OCI-LY7 (cell line): ENCODE data around the gene SPOP.

Source experiments
- CTCF ChIP-seq: fragments of 200-600 bp; sonication (generic); conservative IDR thresholded peaks from 2 replicates; pipeline ENCODE4 v1.5.1; 2014; ENCODE audit warnings: mild to moderate bottlenecking, antibody characterized with exemption, low read length, moderate library complexity, mixed read lengths
- EZH2phosphoT487 ChIP-seq: fragments of 200-600 bp; sonication (generic); IDR thresholded peaks from 2 replicates; pipeline ENCODE4 v1.6.1; 2018; ENCODE audit warnings: low read depth, borderline replicate concordance, mild to moderate bottlenecking, mixed run types, antibody characterized with exemption, low read length, moderate library complexity, mixed read lengths

- TF ChIP-seq CTCF (no peak), EZH2phosphoT487 (no peak)
Measured at GRCh38 chr17:49676276-49676868, 1.5 kb downstream of the SPOP start.
